Sciatic nerve (tissue), 2 donors: ENCODE measurements around the gene HARS1. TPM values are rescaled to one million over a fixed set of nuclear protein-coding genes. Genes with fewer than 3 reads are reported as not detected.
"Not testable (repeated sequence)": the region's sequence is repeated elsewhere in the genome, so short reads cannot be mapped to it uniquely, and the experiment has no call there.

Experiments used
- ATAC-seq: fragments of 200-7000 bp; cut with Tn5 transposase; one replicate; pipeline ENCODE4 v1.9.1; 2020; ENCODE audit warnings: mild to moderate bottlenecking, moderate library complexity
- DNase-seq: peaks from one replicate; pipeline ENCODE4 v3.0.0-alpha.2; 2020; ENCODE audit warnings: low spot score
- intact Hi-C: fragments of 100-400 bp; cut with DNase I; formaldehyde crosslinking; loops from one replicate; pipeline ENCODE4 v1.14.2; 2022
- total RNA-seq: library from RNA; stranded (reverse); fragmentation: NEBNext Ultra II Directional; extraction: Animal tissue kit (Norgen Biotek cat#: 25700); gene quantifications from one replicate; pipeline ENCODE4 v1.2.1, GENCODE V29; 2021
- donor health status: DM: no; HTN: no; CAD: no.
- donor health status: DM: no; HTN: no; CAD: no.

HARS1 gene
- total RNA-seq, 1 donor from 2014 or later = 43.3 TPM

- intact Hi-C loops = no loop called here
- no peak for DNase-seq
- ATAC-seq = no peak
Measured at GRCh38 chr5:140690376-140690932, 716 bp downstream of the HARS1 start.

DNA sequence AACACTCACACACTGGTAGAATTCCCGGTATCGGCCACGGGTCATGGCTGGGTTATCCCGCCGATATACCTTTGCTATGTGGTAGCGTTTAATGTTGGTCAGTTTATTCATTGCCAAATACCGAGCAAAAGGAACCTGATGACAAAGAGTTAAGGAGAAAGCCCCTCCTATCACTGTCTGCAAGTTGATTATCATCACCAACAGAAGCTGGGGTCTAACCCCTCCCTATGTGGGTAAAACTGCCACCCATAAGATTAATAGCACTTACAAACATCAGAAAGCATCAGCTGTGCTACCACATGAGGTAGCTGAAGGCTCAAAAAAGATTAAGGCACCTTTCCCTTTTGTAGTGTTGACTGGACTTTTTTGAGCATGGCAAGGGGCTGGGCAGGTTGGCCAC is 12.2 kb downstream of the HARS1 start:
- intact Hi-C loops = no loop called here
- ATAC-seq (no peak), DNase-seq (no peak)

DNA sequence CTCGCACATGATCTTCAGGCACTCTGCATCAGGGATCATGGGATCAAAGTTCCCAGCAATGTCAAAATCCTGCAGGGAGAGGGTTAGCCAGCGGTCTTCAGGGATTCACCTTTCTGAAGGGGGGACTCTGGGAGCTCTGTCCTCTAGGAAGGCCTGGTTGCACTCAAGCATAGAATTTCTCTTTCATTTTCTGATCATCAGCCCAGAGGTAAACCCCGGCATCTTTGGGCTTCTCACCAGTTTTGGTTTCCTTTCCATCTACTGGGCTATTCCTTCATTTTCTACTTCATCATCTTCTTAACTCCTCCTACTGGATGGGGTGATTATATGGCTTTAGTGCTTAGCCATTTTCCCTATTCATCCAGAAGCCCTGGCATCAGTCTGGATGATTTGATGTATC is 13.2 kb downstream of the HARS1 start:
- intact Hi-C loops = no loop called here
- no peak for DNase-seq

GRCh38 chr5:140674629-140675028 is 16.5 kb downstream of the HARS1 start:
- ATAC-seq (no peak), DNase-seq (no peak)
- intact Hi-C loops = no loop called here

More for the DNA sequence above, 13.2 kb downstream of the HARS1 start:
- no peak for ATAC-seq

- intact Hi-C loops = no loop called here
- ATAC-seq = no peak
- DNase-seq = no peak
Measured at GRCh38 chr5:140674211-140674610, 17.0 kb downstream of the HARS1 start.

DNA sequence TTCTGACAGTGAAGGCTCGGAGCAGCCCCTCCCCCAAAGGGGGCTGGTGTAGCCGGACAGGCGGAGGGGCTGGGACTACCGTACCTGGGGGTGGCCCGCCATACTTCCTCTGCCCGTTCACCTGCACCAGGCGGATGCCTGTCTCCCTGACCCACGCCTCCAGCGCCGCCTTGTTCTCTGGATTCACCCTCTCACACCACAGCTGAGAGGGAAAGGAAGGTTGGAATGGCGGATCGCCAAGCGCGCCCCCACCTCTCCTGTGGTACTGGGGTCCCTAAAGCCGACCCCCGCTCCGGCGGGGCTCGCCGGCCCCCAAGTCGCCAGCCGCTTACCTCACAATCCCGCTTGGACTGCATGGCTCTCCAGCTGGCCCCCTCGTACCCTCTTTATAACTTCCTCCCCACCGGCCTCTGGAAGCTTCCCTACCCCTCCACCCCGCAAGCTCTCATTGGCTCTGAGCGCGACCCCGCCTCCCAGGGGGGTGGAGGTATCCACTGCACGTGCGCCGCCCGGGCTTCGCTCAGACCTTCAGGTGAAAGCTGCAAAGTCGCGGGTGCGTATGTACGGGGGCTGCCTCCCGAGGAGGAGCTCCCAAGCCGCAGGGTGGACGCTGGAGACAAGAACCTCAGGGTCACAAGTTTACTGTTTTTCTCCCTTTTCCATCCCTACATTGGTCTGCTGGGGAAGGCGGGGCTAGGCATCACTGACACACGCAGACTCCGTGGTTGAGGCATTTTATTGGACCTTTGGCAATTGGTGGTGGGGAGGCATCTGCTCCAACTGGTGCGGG is 17.8 kb downstream of the HARS1 start, which contains the start of gene DND1:
Gene DND1 (minus strand): TSS at position 390 of the 790 bp plus-strand sequence. CDS start 34 bp downstream, at position 356.
- DNase-seq = no peak
- no peak for ATAC-seq

GRCh38 chr5:140672455-140673186 is 18.5 kb downstream of the HARS1 start:
- intact Hi-C loops = no loop called here
- DNase-seq (no peak), ATAC-seq (peak; percentile 27)

More for the DNA sequence above, 17.8 kb downstream of the HARS1 start, which contains the start of gene DND1:
- intact Hi-C loops = no loop called here

GRCh38 chr5:140671472-140672125 is 19.6 kb downstream of the HARS1 start:
- DNase-seq (no peak), ATAC-seq (no peak)
- intact Hi-C loops = no loop called here

GRCh38 chr5:140671035-140671434 is 20.1 kb downstream of the HARS1 start:
- DNase-seq, intact Hi-C loops, ATAC-seq: not testable (repeated sequence)

- peak; percentile 97 for DNase-seq
- ATAC-seq = peak; percentile 99
- intact Hi-C loops = no loop called here
Measured at GRCh38 chr5:140664359-140665119, 26.6 kb downstream of the HARS1 start, which contains the start of gene WDR55. Gene WDR55, plus strand, starts transcription at chr5:140664904. Its CDS starts 9 bp downstream, at chr5:140664913.

GRCh38 chr5:140664030-140664358 is 27.2 kb downstream of the HARS1 start:
- intact Hi-C loops = no loop called here
- no peak for ATAC-seq

GRCh38 chr5:140660371-140660770 is 30.8 kb downstream of the HARS1 start:
- intact Hi-C loops = not testable (repeated sequence)

More at GRCh38 chr5:140664030-140664358, 27.2 kb downstream of the HARS1 start:
- DNase-seq = no peak

GRCh38 chr5:140658870-140659269 is 32.3 kb downstream of the HARS1 start:
- DNase-seq (no peak), ATAC-seq (no peak)
- intact Hi-C loops = no loop called here

More at GRCh38 chr5:140660371-140660770, 30.8 kb downstream of the HARS1 start:
- not testable (repeated sequence) for DNase-seq, ATAC-seq

DNA sequence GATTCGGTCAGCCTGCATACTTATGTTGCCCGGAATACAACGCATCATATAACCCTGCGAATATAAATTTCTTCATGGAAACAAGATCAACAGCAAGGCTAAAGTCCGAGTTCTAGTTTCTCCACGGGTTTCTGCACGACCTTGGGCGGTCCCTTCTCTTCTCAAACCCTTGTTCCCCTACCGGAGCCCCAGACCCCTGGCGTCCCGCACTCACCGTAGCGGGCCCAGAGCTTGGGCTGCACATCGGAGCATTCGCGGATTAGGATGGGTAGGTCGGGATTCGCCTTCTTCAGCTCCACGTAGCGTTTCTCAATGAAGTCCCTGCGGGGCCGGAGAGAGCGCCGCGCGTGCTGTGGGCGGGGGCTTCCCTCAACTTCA is 44.1 kb downstream of the HARS1 start:
- no peak for DNase-seq
- ATAC-seq = no peak
- intact Hi-C loops = no loop called here

DNA sequence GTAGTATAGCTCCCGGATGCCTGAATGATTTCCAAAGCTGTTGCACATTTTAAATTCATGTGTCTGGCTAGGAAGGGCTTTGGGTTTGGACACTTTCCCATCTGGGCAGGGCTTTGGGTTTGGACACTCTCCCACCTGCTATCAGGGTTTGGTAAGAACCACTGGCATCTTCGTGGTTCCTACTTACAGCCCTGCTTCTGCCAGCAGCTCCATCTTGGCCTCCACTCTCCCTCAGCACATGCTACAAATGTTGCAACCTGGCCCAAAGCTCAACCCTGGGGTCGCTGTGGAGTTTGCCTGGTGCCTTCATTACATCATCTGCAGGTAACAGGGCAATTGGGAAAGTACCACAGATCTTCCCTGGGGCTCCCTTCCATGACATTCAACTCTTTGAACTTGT is 48.5 kb downstream of the HARS1 start:
- ATAC-seq (no peak), DNase-seq (no peak)
- intact Hi-C loops = loop anchor here (5.0 kb wide), 1 partner anchor 75 kb away; no protein-coding TSS in a partner anchor

GRCh38 chr5:140641716-140642115 is 49.5 kb downstream of the HARS1 start:
- intact Hi-C loops = loop anchor here (5.0 kb wide), 1 partner anchor 74 kb away; no protein-coding TSS in a partner anchor
- ATAC-seq (no peak), DNase-seq (no peak)

GRCh38 chr5:140639148-140639981 is 51.8 kb downstream of the HARS1 start, which contains the start of gene TMCO6:
Gene TMCO6, plus strand, starts transcription at chr5:140639451. Its CDS starts 77 bp downstream, at chr5:140639528.
- intact Hi-C loops = no loop called here
- ATAC-seq (peak; percentile 99), DNase-seq (peak; percentile 99)

DNA sequence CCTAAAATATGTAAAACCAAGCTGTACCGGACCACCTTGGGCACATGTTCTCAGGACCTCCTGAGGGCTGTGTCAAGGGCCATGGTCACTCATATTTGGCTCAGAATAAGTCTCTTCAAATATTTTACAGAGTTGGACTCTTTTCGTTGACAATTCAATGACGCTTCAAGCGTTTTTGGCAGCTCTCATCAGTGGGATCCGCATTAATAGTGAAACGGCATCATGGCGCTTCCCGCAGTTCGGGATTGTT is 52.3 kb downstream of the HARS1 start:
- intact Hi-C loops, DNase-seq, ATAC-seq: not testable (repeated sequence)
